ENCODE measurements around the gene PPP1R9B. TPM values are rescaled to one million over a fixed set of nuclear protein-coding genes. Genes with fewer than 3 reads are reported as not detected.

The PPP1R9B gene
- total RNA-seq, 1 experiment from 2014 or later = 61.3 TPM

- ChIA-PET CTCF (no interaction called here), POLR2A (ENCODE audit: low non-redundant PET) (no interaction called here)
- Histone ChIP-seq H3K27me3 (replicated peaks; ENCODE audit: insufficient read depth, low read depth, low read length, poor library complexity) (no peaks in the 10 kb centered on the region), H3K9me3 (ENCODE audit: low read depth, low read length, poor library complexity, severe bottlenecking) (no peaks in the 10 kb centered on the region), H3K36me3 (ENCODE audit: insufficient read depth, low read length, poor library complexity, severe bottlenecking) (no peaks in the 10 kb centered on the region), H3K4me3 (ENCODE audit: low read depth, low read length, poor library complexity, severe bottlenecking) (no peak overlapping the region), H3K4me1 (ENCODE audit: insufficient read depth, low read length, poor library complexity, severe bottlenecking) (no peaks in the 10 kb centered on the region), H3K27ac (ENCODE audit: low read depth, low read length, poor library complexity, severe bottlenecking) (no peak overlapping the region)
- TF ChIP-seq EZH2 (IDR thresholded peaks at IDR 0.05; ENCODE audit: borderline replicate concordance, low read depth, low read length, poor library complexity, severe bottlenecking) = no peak
- no peak for TF ChIP-seq CTCF (conservative IDR thresholded peaks at IDR 0.05; ENCODE audit: low read depth, low read length)
- DNase-seq (ENCODE audit: low spot score) = no peak
- intact Hi-C loops (cut with micrococcal nuclease; ENCODE audit: unreplicated experiment) = loop anchor here (10.0 kb wide), 1 partner anchor 128 kb away; no protein-coding TSS in a partner anchor
- no TSS peak for BruUV-seq (replicated peaks)
These were observed 16.2 kb upstream of the PPP1R9B start for GRCh38 chr17:50166518-50167181.

GRCh38 chr17:50165867-50166517, 15.5 kb upstream of the PPP1R9B start, which contains the start of gene SGCA:
Gene SGCA, plus strand, starts transcription at chr17:50166005. Its CDS starts 36 bp downstream, at chr17:50166041.
- Histone ChIP-seq H3K4me3 (ENCODE audit: low read depth, low read length, poor library complexity, severe bottlenecking) (no peak within 1 kb of the TSS), H3K9me3 (ENCODE audit: low read depth, low read length, poor library complexity, severe bottlenecking) (no peaks in the 10 kb centered on the region), H3K36me3 (ENCODE audit: insufficient read depth, low read length, poor library complexity, severe bottlenecking) (no peaks in the 10 kb centered on the region), H3K27me3 (replicated peaks; ENCODE audit: insufficient read depth, low read depth, low read length, poor library complexity) (no peaks in the 10 kb centered on the region), H3K27ac (ENCODE audit: low read depth, low read length, poor library complexity, severe bottlenecking) (no peak within 1 kb of the TSS), H3K4me1 (ENCODE audit: insufficient read depth, low read length, poor library complexity, severe bottlenecking) (peaks cover 3% of the 10 kb centered on the region)
- intact Hi-C loops (cut with micrococcal nuclease; ENCODE audit: unreplicated experiment) = loop anchor here (10.0 kb wide), 1 partner anchor 129 kb away; no protein-coding TSS in a partner anchor
- POLR2A ChIA-PET (ENCODE audit: low non-redundant PET) = no interaction called here
- no peak for TF ChIP-seq EZH2 (IDR thresholded peaks at IDR 0.05; ENCODE audit: borderline replicate concordance, low read depth, low read length, poor library complexity, severe bottlenecking)
- no peak for TF ChIP-seq CTCF (conservative IDR thresholded peaks at IDR 0.05; ENCODE audit: low read depth, low read length)
- no peak for DNase-seq (ENCODE audit: low spot score)
- BruUV-seq (replicated peaks) = no TSS peak
- CTCF ChIA-PET = no interaction called here

- Histone ChIP-seq H3K27me3 (replicated peaks; ENCODE audit: insufficient read depth, low read depth, low read length, poor library complexity) (no peaks in the 10 kb centered on the region), H3K36me3 (ENCODE audit: insufficient read depth, low read length, poor library complexity, severe bottlenecking) (no peaks in the 10 kb centered on the region), H3K4me3 (ENCODE audit: low read depth, low read length, poor library complexity, severe bottlenecking) (no peak overlapping the region), H3K27ac (ENCODE audit: low read depth, low read length, poor library complexity, severe bottlenecking) (no peak overlapping the region), H3K9me3 (ENCODE audit: low read depth, low read length, poor library complexity, severe bottlenecking) (no peaks in the 10 kb centered on the region), H3K4me1 (ENCODE audit: insufficient read depth, low read length, poor library complexity, severe bottlenecking) (peaks cover 5% of the 10 kb centered on the region)
- POLR2A ChIA-PET (ENCODE audit: low non-redundant PET) = no interaction called here
- intact Hi-C loops (cut with micrococcal nuclease; ENCODE audit: unreplicated experiment) = loop anchor here (10.0 kb wide), 1 partner anchor 129 kb away; no protein-coding TSS in a partner anchor
- TF ChIP-seq CTCF (conservative IDR thresholded peaks at IDR 0.05; ENCODE audit: low read depth, low read length) = no peak
- TF ChIP-seq EZH2 (IDR thresholded peaks at IDR 0.05; ENCODE audit: borderline replicate concordance, low read depth, low read length, poor library complexity, severe bottlenecking) = no peak
- CTCF ChIA-PET = no interaction called here
- no TSS peak for BruUV-seq (replicated peaks)
- no peak for DNase-seq (ENCODE audit: low spot score)
These were observed 15.0 kb upstream of the PPP1R9B start for GRCh38 chr17:50165466-50165865.
